OCI-LY1 (cell line): ENCODE results near the gene CEP20.

Experiments used
- H2AFZ ChIP-seq: fragments of 200-600 bp; sonication (generic), shearing (Covaris generic); 2 replicates; pipeline ENCODE4 v1.6.0; 2014; ENCODE audit warnings: antibody characterized with exemption, mild to moderate bottlenecking, low read length
- H3F3A ChIP-seq: fragments of 200-600 bp; sonication (generic), shearing (Covaris generic); 2 replicates; pipeline ENCODE4 v1.6.0; 2014; ENCODE audit warnings: mild to moderate bottlenecking, antibody characterized with exemption, low read length, moderate library complexity; ENCODE audit not compliant: insufficient read depth
- H3K27ac ChIP-seq: fragments of 200-600 bp; sonication (generic); 2 replicates; pipeline ENCODE4 v1.5.1; 2014; ENCODE audit warnings: low read length, mixed run types, mild to moderate bottlenecking, low read depth; ENCODE audit not compliant: poor library complexity, severe bottlenecking
- H3K27me3 ChIP-seq: fragments of 200-600 bp; sonication (generic); 2 replicates; pipeline ENCODE4 v1.6.0; 2014; ENCODE audit warnings: antibody characterized with exemption, mild to moderate bottlenecking, low read length, moderate library complexity; ENCODE audit not compliant: insufficient read depth
- H3K36me3 ChIP-seq: fragments of 200-600 bp; sonication (generic); 2 replicates; pipeline ENCODE4 v1.6.1; 2014; ENCODE audit warnings: mild to moderate bottlenecking, antibody characterized with exemption, low read length, moderate library complexity, mixed read lengths; ENCODE audit not compliant: insufficient read depth
- H3K4me1 ChIP-seq: fragments of 200-600 bp; sonication (generic); 2 replicates; pipeline ENCODE4 v1.5.1; 2014; ENCODE audit warnings: mild to moderate bottlenecking, low read length, moderate library complexity; ENCODE audit not compliant: insufficient read depth, severe bottlenecking
- H3K4me2 ChIP-seq: fragments of 200-600 bp; sonication (generic), shearing (Covaris generic); 2 replicates; pipeline ENCODE4 v1.6.1; 2014; ENCODE audit warnings: low read length
- H3K4me3 ChIP-seq: fragments of 200-600 bp; sonication (generic); 2 replicates; pipeline ENCODE4 v1.5.1; 2014; ENCODE audit warnings: low read length, low read depth, mild to moderate bottlenecking, mixed read lengths; ENCODE audit not compliant: poor library complexity, severe bottlenecking
- H3K79me2 ChIP-seq: fragments of 200-600 bp; shearing (Covaris generic); 2 replicates; pipeline ENCODE4 v1.6.1; 2016; ENCODE audit warnings: mixed run types, low read length, mixed read lengths; ENCODE audit not compliant: insufficient read depth
- H3K9ac ChIP-seq: fragments of 200-600 bp; sonication (generic), shearing (Covaris generic); 2 replicates; pipeline ENCODE4 v1.6.1; 2014; ENCODE audit warnings: mild to moderate bottlenecking, low read length, mixed read lengths
- H3K9me2 ChIP-seq: fragments of 200-600 bp; sonication (generic), shearing (Covaris generic); 2 replicates; pipeline ENCODE4 v1.6.1; 2014; ENCODE audit warnings: low read depth, mild to moderate bottlenecking, low read length, mixed read lengths
- H3K9me3 ChIP-seq: fragments of 200-600 bp; shearing (Covaris generic); 2 replicates; pipeline ENCODE4 v1.6.1; 2014; ENCODE audit warnings: low read length, mixed read lengths
- H4K20me1 ChIP-seq: fragments of 200-600 bp; sonication (generic), shearing (Covaris generic); 2 replicates; pipeline ENCODE4 v1.6.0; 2016; ENCODE audit warnings: mild to moderate bottlenecking, low read length; ENCODE audit not compliant: insufficient read depth
- CTCF ChIP-seq: fragments of 200-600 bp; sonication (generic), shearing (Covaris generic); IDR thresholded peaks from 2 replicates; pipeline ENCODE4 v1.5.1; 2017; ENCODE audit warnings: mild to moderate bottlenecking, antibody characterized with exemption, low read length, moderate library complexity, mixed read lengths
- EZH2 ChIP-seq: fragments of 200-600 bp; sonication (generic), shearing (Covaris generic); IDR thresholded peaks from 2 replicates; pipeline ENCODE4 v1.8.0; 2017; ENCODE audit warnings: borderline replicate concordance, mixed run types, mild to moderate bottlenecking, antibody characterized with exemption, low read length, moderate library complexity, mixed read lengths

CEP20 gene

DNA sequence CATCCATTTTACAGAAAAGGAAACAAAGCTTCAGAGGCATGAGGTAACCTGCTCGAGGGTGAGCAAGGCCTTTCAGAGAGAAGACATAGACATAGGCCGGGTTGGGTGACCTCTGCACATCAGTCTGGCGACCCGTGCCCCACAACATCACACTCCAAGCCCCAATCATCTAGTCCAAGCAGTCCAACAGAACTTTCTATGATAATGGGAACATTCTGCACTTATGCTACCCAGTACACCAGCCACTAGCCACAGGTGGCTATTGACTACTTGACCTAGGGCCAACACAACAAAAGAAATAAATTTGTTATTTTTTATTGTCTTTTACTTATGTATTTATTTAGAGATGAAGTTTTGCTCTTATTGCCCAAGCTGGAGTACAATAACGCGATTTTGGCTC lies 52.3 kb downstream of the CEP20 start:
- Histone ChIP-seq H3K4me3 (no peak overlapping the region), H3K4me2 (no peak overlapping the region), H3K4me1 (no peaks in the 10 kb centered on the region), H3F3A (no peaks in the 10 kb centered on the region), H4K20me1 (no peaks in the 10 kb centered on the region), H3K9me2 (no peaks in the 10 kb centered on the region), H3K9ac (no peak overlapping the region), H3K36me3 (no peaks in the 10 kb centered on the region), H3K27ac (no peak overlapping the region), H3K27me3 (no peaks in the 10 kb centered on the region), H3K9me3 (no peaks in the 10 kb centered on the region), H2AFZ (no peak overlapping the region), H3K79me2 (no peaks in the 10 kb centered on the region)
- TF ChIP-seq EZH2 (no peak), CTCF (no peak)

GRCh38 chr16:15835136-15835878 lies 53.1 kb downstream of the CEP20 start:
- Histone ChIP-seq H3K9ac (no peak overlapping the region), H4K20me1 (no peaks in the 10 kb centered on the region), H3K4me2 (no peak overlapping the region), H3K4me1 (no peaks in the 10 kb centered on the region), H3K9me2 (no peaks in the 10 kb centered on the region), H3K27ac (no peak overlapping the region), H3K79me2 (no peaks in the 10 kb centered on the region), H3F3A (no peaks in the 10 kb centered on the region), H3K9me3 (no peaks in the 10 kb centered on the region), H2AFZ (no peak overlapping the region), H3K27me3 (no peaks in the 10 kb centered on the region), H3K36me3 (no peaks in the 10 kb centered on the region), H3K4me3 (no peak overlapping the region)
- TF ChIP-seq EZH2: no peak
- no peak for TF ChIP-seq CTCF

DNA sequence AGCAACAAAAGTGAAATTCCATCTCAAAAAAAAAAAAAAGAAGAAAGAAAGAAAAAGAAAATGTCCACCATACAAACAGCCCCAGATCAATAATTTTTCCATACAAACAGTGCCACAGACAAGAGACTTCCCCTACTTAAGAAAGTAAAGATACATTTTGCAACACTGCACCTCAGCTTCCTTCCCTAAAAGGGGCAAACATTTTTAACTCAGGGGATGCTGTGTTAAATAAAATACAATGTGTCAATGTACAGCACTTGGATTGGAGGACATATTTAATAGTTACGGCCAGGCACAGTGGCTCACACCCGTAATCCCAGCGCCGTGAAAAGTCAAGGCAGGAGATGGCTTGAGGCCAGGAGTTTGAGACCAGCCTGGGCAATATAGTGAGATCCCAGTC lies 53.9 kb downstream of the CEP20 start:
- no peak overlapping the region for H2AFZ ChIP-seq
- no peaks in the 10 kb centered on the region for H4K20me1 ChIP-seq
- no peak overlapping the region for H3K4me2 ChIP-seq
- no peak overlapping the region for H3K27ac ChIP-seq
- H3K4me3 ChIP-seq: no peak overlapping the region
- H3K36me3 ChIP-seq: no peaks in the 10 kb centered on the region
- no peaks in the 10 kb centered on the region for H3K79me2 ChIP-seq
- H3K9me3 ChIP-seq: no peaks in the 10 kb centered on the region
- no peak for TF ChIP-seq EZH2
- TF ChIP-seq CTCF: no peak
- H3F3A ChIP-seq: no peaks in the 10 kb centered on the region
- no peaks in the 10 kb centered on the region for H3K27me3 ChIP-seq
- H3K9me2 ChIP-seq: no peaks in the 10 kb centered on the region
- no peak overlapping the region for H3K9ac ChIP-seq
- H3K4me1 ChIP-seq: no peaks in the 10 kb centered on the region
